HG03025 (cell line): ENCODE data around the gene DGAT2.
A peak's percentile ranks its signal among the peaks of the same experiment; 100 is the strongest.
"Not testable (repeated sequence)": the region's sequence is repeated elsewhere in the genome, so short reads cannot be mapped to it uniquely, and the experiment has no call there.

Source experiments
- ATAC-seq: cut with Tn5 transposase; IDR thresholded peaks from one replicate; pipeline ENCODE4 v1.9.1; 2021; ENCODE audit warnings: mild to moderate bottlenecking, moderate library complexity; ENCODE audit not compliant: unreplicated experiment, low FRiP score

The DGAT2 gene, protein sequence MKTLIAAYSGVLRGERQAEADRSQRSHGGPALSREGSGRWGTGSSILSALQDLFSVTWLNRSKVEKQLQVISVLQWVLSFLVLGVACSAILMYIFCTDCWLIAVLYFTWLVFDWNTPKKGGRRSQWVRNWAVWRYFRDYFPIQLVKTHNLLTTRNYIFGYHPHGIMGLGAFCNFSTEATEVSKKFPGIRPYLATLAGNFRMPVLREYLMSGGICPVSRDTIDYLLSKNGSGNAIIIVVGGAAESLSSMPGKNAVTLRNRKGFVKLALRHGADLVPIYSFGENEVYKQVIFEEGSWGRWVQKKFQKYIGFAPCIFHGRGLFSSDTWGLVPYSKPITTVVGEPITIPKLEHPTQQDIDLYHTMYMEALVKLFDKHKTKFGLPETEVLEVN

DNA sequence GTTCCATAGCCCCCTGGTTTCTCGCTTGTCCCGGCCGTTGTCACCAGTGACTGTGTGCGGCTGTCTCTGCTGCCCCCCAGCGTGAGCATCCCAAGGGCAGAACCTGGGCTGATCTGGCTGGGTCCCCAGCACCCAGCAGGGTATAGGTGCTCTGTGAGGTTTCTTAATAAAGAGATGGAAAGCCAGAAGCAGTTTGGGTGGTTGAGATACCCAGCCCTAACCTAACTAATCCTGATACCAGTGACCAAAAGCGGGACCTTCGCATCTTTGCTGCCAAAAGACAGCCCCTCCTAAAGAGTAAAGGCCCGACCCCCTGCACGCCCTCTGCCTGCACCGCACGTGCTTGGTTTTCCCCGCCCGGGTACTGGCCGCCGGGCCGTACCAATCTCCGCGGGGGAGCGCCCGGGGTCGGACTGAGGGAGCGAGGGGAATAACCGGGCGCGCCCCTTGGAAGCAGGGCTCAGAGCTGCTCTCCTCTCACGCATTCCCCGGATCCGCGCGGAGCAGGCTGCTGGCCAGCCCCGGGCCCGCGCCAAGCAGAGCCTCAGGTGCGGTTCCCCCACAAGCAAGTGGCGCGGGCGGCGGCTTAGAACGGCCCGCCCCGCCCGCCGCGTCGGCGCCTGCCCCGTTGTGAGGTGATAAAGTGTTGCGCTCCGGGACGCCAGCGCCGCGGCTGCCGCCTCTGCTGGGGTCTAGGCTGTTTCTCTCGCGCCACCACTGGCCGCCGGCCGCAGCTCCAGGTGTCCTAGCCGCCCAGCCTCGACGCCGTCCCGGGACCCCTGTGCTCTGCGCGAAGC is at the start of gene DGAT2:
Gene DGAT2, plus strand, starts transcription at position 667 of the 797 bp plus-strand sequence. CDS start 214 bp downstream, outside the sequence.
- peak; percentile 50 for ATAC-seq

DNA sequence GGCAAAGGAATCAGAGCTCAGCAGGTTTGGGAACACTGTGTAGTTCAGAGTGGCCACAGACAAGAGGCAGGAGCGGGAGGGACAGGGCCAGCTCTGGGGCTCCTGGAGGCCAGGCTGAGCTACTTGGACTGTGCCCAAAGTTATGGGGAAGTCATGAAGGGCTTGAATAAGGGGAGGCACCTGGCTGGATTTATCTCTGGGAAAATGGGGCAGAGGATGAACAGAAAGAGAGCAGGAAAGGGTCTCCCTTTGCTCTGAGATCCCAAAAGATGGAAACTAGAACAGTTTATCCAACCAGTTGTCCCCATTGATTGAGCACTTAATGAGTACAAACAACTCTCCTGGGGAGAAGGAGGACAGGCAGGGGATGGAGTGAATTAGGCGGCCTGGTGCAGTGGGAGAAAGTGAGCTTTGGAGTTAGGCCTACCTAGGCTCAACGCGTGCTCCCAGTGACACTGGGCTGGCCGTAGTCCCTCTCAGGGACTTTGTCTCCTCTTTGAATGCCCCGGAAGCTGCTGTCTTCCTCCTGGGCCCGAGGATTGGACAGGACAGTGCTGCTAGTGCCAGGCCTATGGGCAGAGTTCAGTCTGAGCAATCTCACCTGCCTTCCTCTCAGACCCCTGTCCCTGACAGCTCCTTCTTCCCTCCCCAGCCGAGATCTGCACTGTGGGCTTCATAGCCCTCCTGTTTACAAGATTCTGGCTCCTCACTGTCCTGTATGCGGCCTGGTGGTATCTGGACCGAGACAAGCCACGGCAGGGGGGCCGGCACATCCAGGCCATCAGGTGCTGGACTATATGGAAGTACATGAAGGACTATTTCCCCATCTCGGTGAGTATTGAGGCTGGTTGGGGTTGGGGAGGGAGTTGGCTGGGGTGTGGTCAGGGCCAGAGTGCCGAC is 49.0 kb upstream of the DGAT2 start:
- no peak for ATAC-seq

DNA sequence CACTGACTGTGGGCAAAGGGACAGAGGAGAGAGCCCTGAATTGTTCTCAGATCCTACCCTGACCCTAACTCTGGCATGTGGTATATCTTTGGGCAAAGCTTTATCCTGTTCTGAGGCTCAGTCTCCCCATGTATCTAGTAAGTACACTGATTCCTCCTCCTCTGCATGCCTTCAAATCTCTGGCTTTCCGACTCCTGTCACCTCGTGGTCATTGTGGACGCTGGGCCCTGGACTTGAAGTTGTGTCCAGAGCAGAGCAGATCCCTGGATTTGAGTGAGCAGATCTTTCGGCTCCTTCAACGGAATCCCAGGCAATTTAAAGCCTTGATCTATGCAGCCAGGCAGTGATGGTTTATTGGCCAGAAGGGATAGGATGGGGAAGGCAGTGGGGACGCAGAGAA is 47.9 kb upstream of the DGAT2 start:
- ATAC-seq, result no peak

DNA sequence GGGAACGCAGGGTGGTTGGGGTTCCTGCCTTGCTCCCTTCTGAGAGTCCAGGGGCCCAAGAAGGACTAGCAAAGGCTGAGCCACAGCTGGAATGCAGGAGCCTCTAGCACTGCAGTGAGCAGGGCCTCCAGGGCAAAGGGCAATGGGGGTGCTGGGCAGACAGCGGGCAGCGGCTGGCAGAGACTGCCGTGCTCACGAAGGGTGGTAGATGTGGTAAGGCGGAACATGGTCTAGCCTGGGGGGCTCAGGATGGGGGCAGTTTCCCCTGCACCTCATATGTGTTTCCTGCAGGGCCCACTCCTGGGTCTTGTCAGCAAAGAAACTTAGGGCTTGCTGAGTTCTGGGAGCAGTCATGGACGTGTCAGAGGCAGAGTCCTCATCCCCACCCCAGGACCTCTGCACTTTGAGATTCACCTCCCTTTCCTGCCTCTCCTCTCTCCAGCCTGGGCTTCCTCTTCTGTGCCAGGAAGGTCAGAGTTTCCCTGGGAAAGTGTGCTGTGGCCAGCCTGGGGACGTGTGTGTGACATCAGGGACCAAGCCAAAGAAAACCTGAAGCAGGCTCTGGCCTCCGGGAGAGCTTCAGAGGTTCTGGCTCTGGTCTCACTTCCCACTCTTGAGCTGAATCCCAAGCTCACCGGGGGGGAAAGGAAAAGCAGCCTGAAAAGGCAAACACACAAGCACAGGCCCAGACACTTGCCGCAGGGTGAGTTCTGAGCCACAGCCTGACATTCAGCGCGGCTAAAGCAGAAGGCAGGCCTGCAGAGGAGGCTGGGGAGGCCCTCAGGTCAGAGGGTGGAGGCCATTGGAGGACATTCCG is 46.5 kb upstream of the DGAT2 start:
- no peak for ATAC-seq

DNA sequence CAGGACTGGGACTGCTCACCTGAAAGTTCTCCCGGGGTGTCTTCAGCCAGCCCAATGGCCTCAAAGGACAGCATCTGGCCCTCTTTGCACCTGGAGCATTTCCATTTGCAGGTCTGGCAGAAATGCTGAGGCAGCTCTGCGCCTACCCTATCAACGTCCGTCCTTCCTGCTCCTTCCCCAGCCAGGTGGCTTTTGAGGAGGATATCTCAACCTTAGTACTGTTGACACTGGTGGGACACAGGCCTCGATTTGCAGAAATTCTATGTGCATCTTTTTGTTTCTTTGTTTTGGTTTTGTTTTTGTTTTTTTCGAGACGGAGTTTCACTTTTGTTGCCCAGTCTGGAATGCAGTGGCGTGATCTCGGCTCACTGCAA is 45.9 kb upstream of the DGAT2 start:
- no peak for ATAC-seq

DNA sequence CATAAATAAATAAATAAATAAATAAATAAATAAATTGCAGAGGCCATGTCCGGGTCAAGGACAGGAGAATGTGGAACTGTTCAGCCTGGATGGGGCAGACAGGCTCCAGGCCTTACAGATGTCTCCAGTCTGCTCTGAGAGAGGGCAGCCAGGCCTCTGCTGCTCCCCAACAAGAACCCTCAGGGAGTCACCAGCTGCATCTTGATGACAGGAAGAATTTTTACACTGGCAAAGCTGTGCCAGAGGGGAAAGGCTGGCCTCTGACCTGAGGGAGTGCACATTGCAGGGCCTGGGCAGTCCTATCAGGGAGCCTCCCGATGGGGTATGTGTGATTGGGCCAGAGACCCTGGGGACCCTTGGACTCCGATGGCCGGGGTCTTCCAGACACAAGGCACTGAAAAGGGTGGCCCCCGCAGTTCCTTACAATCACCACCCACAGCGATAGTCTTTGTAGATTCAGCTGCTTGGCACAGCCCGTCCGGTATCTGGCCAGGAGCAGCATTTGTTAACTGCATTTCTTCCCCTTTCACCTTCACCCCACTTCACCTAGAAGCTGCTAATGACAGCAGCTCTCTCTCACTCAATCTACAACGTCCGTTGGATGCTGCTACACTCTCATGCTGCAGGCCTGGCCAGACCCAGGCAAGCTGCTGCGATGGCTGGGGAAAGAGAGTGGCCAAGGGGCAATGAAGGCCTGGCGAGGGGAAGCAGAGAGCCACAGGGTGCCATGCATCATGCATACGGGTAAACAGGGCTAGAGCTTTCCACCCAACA is 42.8 kb upstream of the DGAT2 start:
- no peak for ATAC-seq

DNA sequence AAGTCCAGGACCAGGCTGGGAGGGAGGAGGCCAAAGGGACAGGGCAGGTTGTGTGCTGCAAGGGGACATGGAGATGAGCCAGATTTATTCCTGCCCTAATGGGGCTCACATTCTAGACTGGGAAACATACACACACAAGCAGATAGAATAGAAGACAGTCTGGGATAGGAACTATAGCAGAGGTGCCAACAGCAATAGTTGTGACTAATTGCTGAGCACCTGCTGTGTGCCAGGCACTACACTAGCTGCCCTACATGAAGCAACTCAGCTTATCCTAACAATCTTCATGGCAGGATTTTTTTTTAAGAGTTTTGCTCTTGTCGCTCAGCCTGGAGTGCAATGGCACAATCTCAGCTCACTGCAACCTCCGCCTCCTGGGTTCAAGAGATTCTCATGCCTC is 39.6 kb upstream of the DGAT2 start:
- ATAC-seq, result no peak

DNA sequence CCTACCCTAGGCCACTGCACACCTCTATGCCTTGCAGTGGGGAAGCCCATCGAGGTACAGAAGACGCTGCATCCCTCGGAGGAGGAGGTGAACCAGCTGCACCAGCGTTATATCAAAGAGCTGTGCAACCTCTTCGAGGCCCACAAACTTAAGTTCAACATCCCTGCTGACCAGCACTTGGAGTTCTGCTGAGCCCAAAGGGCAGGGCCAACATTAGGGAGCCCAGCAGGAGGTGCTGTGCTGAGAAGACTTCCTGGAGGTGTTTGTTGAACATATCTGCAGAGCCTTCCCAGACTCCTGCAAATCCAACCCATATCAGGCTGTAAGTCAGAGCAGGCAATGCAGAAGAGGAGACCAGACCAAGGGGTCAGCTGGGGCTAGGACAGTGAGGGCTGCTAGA is 37.5 kb upstream of the DGAT2 start:
- no peak for ATAC-seq

DNA sequence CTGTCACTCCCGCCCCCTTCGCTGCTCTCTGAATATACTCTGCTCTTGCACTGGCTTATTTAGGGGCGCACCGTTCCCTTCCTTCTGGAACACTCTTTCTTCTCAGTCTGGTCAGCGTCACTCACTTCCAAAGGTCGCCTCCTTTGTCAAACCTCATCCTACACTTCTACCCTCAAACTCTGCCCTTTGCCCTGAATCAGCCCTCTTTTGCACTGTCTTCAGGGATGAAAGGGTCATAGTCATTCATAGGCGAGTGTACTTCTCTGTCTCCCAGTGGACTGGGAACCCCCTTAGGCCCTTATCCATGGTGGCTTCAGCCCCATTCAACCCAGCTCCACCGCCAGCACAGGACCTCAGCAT is 35.5 kb upstream of the DGAT2 start:
- ATAC-seq, result no peak

DNA sequence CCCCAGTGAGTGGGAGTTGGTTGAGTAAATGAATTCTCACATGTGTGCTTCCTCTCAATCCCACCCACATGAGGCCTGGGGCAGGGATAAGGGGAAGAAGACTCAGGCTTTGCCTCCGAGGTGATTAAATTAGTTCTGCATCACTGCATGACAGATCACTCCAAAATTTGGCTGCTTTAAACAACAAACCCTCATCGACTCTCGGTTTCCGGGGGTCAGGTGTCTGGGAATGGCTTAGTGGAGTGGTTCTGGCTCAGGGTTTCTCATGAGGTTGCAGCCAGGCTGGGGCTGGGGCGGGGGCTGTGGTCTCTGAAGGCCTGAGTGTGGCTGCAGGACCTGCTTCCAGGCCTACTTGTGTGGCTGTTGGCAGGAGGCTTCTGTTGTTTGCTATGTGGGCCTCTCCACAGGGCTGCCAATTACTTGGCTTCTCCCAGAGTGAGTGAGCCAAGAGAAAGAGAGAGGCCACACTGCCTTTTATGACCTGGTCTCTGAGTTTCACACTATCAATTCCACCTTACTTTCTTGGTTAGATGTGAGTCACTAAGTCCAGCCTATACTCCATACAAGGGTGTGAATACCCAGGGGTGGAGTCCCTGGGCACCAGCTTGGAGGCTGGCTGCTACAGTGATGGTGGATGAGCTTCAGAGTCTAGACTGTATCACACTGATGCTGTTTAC is 35.0 kb upstream of the DGAT2 start:
- ATAC-seq, result no peak

DNA sequence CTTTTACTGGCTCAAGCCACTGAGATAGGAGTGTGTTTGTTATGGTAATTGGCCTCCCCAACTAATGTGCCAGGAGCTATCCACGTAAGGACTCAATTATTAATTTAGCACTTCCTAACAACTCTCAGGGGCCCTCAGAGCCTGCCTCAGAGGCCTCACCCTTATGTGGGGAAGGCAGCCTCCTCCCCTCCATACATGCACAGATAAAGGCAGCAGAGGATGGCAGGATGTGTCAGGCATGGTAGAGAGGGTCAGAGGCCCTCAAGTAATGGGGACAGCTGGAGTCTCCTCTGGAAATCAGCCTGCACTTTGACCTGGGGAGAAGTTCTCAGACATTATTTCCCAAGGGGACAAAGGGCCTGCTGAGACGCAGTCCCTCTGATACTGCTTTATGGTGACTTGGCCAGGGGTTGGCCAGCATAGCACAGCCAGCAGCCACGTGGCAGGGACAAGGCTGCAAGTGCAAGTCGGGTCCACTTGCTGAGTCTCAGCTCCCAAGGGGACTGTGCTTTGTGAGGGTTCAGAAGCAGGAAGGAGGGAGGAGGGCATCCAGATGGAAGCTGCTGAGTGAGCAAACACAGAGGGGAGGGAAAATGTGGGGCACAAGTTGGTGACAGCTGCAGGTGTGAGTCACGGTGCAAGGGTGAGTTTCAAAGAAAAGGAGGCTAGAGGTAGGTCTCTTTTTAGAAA is 33.9 kb upstream of the DGAT2 start:
- ATAC-seq, result no peak

DNA sequence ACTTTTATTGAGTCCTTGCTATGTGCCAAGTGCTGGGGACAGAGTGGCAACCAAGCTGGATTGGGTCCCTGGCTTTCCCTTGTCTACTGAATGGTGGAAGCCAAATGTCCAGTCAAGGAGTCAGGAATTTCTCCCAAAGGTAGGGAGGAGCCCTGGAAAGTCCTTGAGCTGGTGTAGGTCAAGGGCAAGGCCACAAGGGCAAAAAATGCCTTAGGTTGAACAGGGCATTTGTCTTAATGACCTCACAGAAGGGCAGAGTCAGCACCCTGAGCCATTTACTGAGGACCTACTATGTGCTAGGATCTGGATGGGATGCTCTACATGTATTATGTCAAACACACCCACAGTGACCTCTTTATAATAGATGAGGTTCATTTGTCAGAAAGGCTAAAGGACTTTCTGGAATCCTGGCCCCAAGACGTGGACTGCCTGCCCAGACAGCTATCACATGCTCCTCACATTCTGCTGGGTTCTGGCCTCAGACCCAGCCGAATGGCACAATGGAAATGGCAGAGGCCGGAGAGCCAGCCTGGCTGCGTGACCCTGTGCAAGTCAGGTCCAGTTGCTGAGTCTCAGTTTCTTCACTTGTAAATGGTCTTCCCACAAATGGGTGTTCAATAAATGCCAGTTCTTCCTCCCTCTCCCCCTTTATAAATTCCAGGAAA is 33.3 kb upstream of the DGAT2 start:
- no peak for ATAC-seq

DNA sequence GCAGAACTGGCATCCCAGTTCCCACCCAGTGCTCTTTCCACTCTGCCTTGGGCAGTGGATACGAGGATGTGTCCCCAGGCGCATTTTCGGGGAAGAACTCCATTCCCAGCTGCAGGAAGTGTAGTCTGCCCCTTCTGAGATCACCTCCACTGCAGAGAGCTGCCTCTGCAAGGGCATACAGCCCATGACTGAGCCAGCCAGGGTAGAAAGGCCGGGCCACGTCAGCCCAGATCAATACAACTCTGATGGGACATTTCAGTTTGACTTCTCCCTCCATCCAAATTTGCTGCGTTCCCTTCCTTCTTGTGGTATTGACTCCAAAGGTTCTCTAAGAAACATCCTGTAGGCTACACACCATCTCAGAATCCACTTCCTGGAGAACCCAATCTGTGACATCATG is 31.3 kb upstream of the DGAT2 start:
- ATAC-seq, result no peak

DNA sequence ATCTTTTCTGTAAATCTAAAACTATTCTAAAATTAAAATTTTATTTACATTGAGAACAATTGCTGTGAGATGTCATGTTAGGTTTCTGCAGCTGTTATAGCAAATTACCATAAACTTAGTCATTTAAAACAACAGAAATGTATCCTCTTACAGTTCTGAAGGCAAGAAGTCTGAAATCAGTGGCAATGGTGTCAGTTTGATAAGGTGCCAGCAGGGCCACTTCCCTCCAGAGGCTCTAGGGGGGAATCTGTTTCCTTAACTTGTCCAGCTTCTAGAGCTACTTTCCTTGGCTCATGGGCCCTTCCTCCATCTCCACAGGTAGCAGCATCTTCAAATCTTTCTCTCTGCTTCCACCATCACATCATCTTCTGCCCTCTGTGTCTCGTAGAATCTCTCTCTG is 27.9 kb upstream of the DGAT2 start:
- ATAC-seq, result no peak

DNA sequence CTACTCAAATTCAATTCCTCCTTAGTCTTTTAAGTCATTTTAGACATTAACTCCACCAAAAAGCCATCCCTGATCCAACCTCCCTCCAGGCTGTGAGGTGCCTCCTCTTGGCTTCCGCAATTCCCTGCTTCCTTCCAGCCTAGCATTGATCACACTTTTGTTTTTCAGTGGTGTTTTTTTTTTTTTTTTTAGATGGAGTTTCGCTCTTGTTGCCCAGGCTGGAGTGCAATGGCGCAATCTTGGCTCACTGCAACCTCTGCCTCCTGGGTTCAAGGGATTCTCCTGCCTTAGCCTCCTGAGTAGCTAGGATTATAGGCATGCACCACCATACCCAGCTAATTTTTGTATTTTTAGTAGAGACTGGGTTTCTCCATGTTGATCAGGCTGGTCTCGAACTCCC is 25.4 kb upstream of the DGAT2 start:
- not testable (repeated sequence) for ATAC-seq

DNA sequence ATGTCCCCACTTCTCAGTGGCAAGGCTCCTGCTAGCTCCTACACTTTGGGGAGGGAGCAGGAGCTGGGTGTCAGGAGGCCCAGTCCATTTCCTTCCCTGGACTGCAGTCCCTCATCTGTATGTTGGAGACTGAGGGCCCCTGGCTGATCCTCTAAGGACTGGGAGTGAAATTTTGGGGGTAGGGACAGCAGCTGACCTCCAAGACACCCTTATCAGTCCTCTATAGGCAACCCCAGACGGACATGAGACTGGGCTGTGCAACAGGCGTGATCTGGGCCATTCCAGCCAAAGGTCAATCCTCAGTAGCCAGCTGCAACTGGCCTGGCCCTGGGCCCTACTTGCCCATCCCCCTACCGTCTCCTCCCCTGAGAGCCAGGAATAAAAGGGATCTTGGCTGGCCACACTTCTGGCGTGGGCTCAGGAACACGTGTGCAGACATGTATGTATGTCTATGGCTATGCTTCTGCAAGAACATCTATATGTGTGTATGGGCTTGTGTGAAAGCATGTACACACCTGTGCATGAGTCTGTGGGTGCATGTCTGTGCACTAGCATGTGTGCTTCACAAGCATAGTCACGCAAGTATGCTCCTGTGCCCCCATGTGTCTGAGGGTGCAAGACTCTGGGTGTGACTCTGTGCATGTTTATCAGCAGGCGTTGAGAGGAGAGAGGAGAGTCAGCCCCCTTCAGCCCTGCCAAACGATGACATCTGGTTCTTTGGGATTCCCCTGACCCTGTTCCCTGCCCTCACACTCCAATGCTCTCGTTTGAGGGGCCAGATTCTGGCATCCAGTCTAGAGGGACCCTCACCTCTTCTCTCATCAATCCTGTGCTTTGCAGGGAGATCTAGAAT is 24.6 kb upstream of the DGAT2 start:
- no peak for ATAC-seq

DNA sequence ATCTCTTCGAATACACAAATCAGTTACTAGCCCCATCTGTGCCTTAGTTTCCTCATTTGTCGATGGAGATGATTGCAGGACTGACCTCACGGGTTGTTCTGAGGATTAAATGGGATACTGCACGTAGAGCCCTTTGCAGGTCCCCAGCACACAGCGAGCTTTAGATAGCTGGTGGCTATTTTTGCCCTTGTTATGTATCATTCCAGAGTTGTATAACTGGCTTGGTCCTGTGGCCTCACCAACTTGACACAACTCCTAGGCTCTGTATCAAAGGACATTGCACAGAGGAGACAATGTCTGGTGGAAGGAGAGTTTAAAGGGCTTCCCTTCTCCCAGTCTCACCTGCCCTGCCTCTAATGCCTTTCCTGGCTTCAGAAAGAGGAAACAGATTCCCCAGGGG is 22.8 kb upstream of the DGAT2 start:
- ATAC-seq, result no peak
